ENCODE measurements around the gene IL1RAPL2. TPM values are rescaled to one million over a fixed set of nuclear protein-coding genes. Genes with fewer than 3 reads are reported as not detected.

IL1RAPL2 gene
- total RNA-seq (2021; ENCODE audit: unreplicated experiment) (not detected), Bru-seq, nascent RNA (percentile 1 among the genes with signal in this experiment), BruChase-seq, experiment 1, labeled RNA remaining after a 2-hour chase (percentile 1 among the genes with signal in this experiment), BruChase-seq, experiment 2, labeled RNA remaining after a 6-hour chase (percentile 0 among the genes with signal in this experiment)
- not detected for polyA plus RNA-seq (2012; ENCODE audit: insufficient read length)
- long read RNA-seq: 0 reads

DNA sequence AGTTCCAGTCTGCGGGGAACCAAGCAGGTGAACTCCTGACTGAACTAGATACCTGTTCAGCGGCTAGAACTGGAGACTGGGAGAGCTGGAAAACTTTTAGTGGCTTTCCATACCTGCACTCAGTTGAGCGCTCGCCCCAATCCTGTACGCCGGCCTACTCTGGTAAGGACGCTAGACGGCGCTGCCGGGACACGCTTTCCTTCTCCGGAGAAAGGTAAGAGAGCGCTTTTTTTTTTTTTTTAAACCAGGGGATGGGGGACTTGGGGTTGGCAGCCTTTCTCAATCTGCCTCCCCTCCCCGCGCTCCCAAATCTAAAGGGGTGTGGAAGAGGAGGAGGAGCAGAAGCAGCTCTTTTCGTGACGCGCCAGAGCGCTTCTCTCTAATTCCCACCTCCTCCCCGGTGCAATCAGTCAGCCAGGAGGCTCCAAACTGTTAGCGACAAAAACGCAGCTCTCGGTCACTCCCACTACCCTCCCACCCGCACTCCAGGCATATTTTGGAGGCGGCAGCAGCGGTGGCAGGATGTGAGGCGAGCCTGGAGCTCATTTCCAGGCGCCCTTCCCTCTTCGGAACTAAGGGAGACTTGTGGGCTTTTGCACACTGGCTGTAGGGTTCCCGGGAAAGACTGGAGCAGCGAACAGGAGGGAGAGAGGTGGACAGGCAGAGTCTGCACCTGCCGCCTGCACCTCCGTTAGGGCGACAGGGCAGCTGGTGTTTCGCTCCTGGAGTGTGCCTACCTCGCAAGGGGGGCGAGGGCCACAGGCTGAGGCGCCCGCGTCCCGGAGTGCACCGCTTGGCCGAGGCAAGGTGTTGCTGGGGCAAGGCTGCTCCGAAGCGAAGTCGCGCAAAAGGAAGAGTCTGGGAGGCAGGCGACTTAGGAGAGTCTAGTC lies at the start of gene IL1RAPL2:
TSS of gene IL1RAPL2 (plus strand) at position 409 of the 890 bp plus-strand sequence.
- DNase-seq (ENCODE audit: low read depth, low spot score): no peak
- in situ Hi-C loops (cut with HindIII; ENCODE audit: low pct_unique_long_range_greater_than_20kb, low sequenced_read_pairs) (no loop called here), intact Hi-C loops (cut with micrococcal nuclease; ENCODE audit: unreplicated experiment) (loop anchor here (5.0 to 10.0 kb wide), 2 partner anchors 356 to 629 kb away; no protein-coding TSS in a partner anchor)
- Histone ChIP-seq H3K27ac (ENCODE audit: low read length) (no peak within 1 kb of the TSS), H3K4me3 (ENCODE audit: low read depth in 2 of 2, low read length in 2 of 2) (peak within 1 kb of the TSS; percentile 16 to 46), H3K4me1 (ENCODE audit: control insufficient read depth, insufficient read depth, low read length) (peaks cover 9% of the 10 kb centered on the region), H3K36me3 (ENCODE audit: control insufficient read depth, insufficient read depth, low read length) (no peaks in the 10 kb centered on the region), H3K27me3 (ENCODE audit: control insufficient read depth, insufficient read depth, low read length) (peaks cover 9% of the 10 kb centered on the region; the same call in 1 of the 2 replicates), H3K9me3 (ENCODE audit: control insufficient read depth, insufficient read depth, low read depth, low read length) (no peaks in the 10 kb centered on the region)
- ChIA-PET POLR2A (no interaction called here), CTCF (interaction anchor here (0.9 to 1.2 kb wide), 2 partner anchors 356 to 624 kb away, joined by 3 to 6 read pairs; no protein-coding TSS in a partner anchor)
- ATAC-seq: peak; percentile 86
- no peak for TF ChIP-seq SIN3A (IDR thresholded peaks at IDR 0.05; ENCODE audit: borderline replicate concordance, insufficient read depth, low read depth, low read length)
- TF ChIP-seq, protein P1, sequence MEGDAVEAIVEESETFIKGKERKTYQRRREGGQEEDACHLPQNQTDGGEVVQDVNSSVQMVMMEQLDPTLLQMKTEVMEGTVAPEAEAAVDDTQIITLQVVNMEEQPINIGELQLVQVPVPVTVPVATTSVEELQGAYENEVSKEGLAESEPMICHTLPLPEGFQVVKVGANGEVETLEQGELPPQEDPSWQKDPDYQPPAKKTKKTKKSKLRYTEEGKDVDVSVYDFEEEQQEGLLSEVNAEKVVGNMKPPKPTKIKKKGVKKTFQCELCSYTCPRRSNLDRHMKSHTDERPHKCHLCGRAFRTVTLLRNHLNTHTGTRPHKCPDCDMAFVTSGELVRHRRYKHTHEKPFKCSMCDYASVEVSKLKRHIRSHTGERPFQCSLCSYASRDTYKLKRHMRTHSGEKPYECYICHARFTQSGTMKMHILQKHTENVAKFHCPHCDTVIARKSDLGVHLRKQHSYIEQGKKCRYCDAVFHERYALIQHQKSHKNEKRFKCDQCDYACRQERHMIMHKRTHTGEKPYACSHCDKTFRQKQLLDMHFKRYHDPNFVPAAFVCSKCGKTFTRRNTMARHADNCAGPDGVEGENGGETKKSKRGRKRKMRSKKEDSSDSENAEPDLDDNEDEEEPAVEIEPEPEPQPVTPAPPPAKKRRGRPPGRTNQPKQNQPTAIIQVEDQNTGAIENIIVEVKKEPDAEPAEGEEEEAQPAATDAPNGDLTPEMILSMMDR (IDR thresholded peaks at IDR 0.05): peak; percentile 90
- no TSS peak for BruUV-seq (replicated peaks)

DNA sequence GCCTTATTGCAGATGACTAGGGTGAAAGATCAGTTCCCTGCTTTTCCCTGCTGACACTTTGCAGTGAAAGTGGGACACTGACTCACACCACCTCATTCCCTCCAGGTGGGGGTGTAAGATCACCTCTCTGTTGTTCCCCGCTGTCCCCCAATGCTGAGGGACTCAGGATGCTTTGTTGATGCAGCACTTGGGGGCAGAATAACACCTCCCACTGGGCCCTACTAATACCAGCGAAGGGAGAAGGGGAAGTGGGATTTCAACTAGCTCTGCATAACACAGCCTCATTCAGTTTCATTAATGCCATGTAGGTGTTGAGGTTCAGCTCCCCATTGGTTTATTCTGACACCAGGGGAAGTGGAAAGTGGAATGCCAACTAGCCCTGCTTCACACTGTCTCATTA lies 43.6 kb upstream of the IL1RAPL2 start:
- ChIA-PET CTCF (no interaction called here), POLR2A (no interaction called here)
- in situ Hi-C loops (cut with HindIII; ENCODE audit: low pct_unique_long_range_greater_than_20kb, low sequenced_read_pairs) (no loop called here), intact Hi-C loops (cut with micrococcal nuclease; ENCODE audit: unreplicated experiment) (no loop called here)
- Histone ChIP-seq H3K27me3 (ENCODE audit: control insufficient read depth, insufficient read depth, low read length) (no peaks in the 10 kb centered on the region), H3K4me1 (ENCODE audit: control insufficient read depth, insufficient read depth, low read length) (no peaks in the 10 kb centered on the region), H3K4me3 (ENCODE audit: low read depth in 2 of 2, low read length in 2 of 2) (no peak overlapping the region), H3K9me3 (ENCODE audit: control insufficient read depth, insufficient read depth, low read depth, low read length) (no peaks in the 10 kb centered on the region), H3K27ac (ENCODE audit: low read length) (no peak overlapping the region), H3K36me3 (ENCODE audit: control insufficient read depth, insufficient read depth, low read length) (no peaks in the 10 kb centered on the region)
- ATAC-seq (no peak), DNase-seq (ENCODE audit: low read depth, low spot score) (no peak)
- no TSS peak for BruUV-seq (replicated peaks)
- TF ChIP-seq, protein P1 (IDR thresholded peaks at IDR 0.05): no peak
- TF ChIP-seq REST (IDR thresholded peaks at IDR 0.05; ENCODE audit: insufficient read depth in 1 of 2, low read depth in 2 of 2, low read length in 1 of 2): no peak
